Measurements from ENCODE around the gene CCL27. TPM values are rescaled to one million over a fixed set of nuclear protein-coding genes. Genes with fewer than 3 reads are reported as not detected.

Gene CCL27
- total and polyA plus RNA-seq, 2 of the 8 experiments (the other 6 are each of a cell fraction or from before 2014, with no cell fraction given): 0.42 TPM; not detected in 1

DNA sequence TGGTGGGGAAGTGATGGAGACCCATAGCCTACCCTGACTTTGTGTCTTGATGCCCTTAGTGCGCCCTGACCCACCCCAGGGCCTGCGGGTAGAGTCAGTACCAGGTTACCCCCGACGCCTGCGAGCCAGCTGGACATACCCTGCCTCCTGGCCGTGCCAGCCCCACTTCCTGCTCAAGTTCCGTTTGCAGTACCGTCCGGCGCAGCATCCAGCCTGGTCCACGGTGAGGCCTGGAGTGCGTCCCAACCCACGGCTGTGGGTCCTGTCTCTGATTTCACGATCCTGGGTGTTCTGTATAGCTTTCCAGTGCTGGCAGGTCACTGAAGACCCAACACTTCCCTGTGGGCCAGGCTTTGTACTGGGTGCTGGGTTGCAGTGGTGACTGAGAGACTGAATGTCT, 4.0 kb downstream of the CCL27 start:
- Histone ChIP-seq H3K23me2 (ENCODE audit: low read depth, low read length) (no peaks in the 10 kb centered on the region), H3K23ac (ENCODE audit: insufficient read length) (no peak overlapping the region), H2BK15ac (ENCODE audit: low read length) (no peak overlapping the region), H3K9ac (replicated peaks in 1 of 4; ENCODE audit: extremely low read depth in 1 of 4, low read depth in 3 of 4, low read length in 3 of 4) (no peak overlapping the region), H3K4me3 (ENCODE audit: extremely low read depth in 1 of 4, insufficient read depth in 2 of 4, low read depth in 3 of 4, low read length in 4 of 4) (no peak overlapping the region), H2AK5ac (ENCODE audit: low read depth, low read length) (no peak overlapping the region), H4K5ac (ENCODE audit: insufficient read length, low read depth, low read length) (no peak overlapping the region), H2AFZ (ENCODE audit: low read length) (no peak overlapping the region), H2BK5ac (ENCODE audit: low read depth, low read length) (no peak overlapping the region), H3K36me3 (ENCODE audit: control insufficient read depth in 2 of 4, insufficient read depth in 4 of 4, low read length in 3 of 4) (no peaks in the 10 kb centered on the region), H3K4me2 (ENCODE audit: insufficient read depth in 1 of 2, low read depth in 2 of 2, low read length in 2 of 2) (no peak overlapping the region), H3K56ac (replicated peaks; ENCODE audit: insufficient read length, low read depth, low read length) (no peak overlapping the region), H3K14ac (ENCODE audit: insufficient read length) (no peak overlapping the region), H2BK12ac (ENCODE audit: low read depth, low read length) (no peak overlapping the region), H4K20me1 (replicated peaks in 1 of 2; ENCODE audit: control insufficient read depth in 1 of 2, insufficient read depth in 2 of 2, low read length in 2 of 2) (no peaks in the 10 kb centered on the region), H2BK120ac (replicated peaks; ENCODE audit: low read depth, low read length) (no peak overlapping the region), H4K8ac (ENCODE audit: extremely low read depth, insufficient read depth, low read length) (no peak overlapping the region), H4K91ac (replicated peaks; ENCODE audit: insufficient read length, low read length) (no peak overlapping the region), H3K79me2 (ENCODE audit: control insufficient read depth in 1 of 2, insufficient read depth in 2 of 2, low read length in 2 of 2) (no peaks in the 10 kb centered on the region), H3K4ac (replicated peaks; ENCODE audit: insufficient read length, low read depth, low read length) (no peak overlapping the region), H3K18ac (ENCODE audit: extremely low read depth, low read length) (no peak overlapping the region), H3K9me3 (ENCODE audit: insufficient read depth in 2 of 2, low read depth in 1 of 2, low read length in 1 of 2) (no peaks in the 10 kb centered on the region), H3K4me1 (replicated peaks in 1 of 4; ENCODE audit: control insufficient read depth in 3 of 4, insufficient read depth in 4 of 4, low read length in 3 of 4) (peaks cover under 1 to 8% (median 4%) of the 10 kb centered on the region in 4 experiments; a peak in 6 of 7 replicates), H3K27me3 (replicated peaks in 1 of 4; ENCODE audit: control insufficient read depth in 3 of 4, extremely low read depth in 1 of 4, insufficient read depth in 3 of 4, low read length in 3 of 4) (no peaks in the 10 kb centered on the region; a peak in 1 of 7 replicates), H3K79me1 (ENCODE audit: low read depth, low read length) (no peaks in the 10 kb centered on the region), H2BK20ac (ENCODE audit: low read length) (no peak overlapping the region), H3K27ac (ENCODE audit: low read depth, low read length) (no peak overlapping the region)
- CTCF ChIA-PET (ENCODE audit: partially characterized antibody): interaction anchor here (1.0 to 15.2 kb wide), 3 partner anchors 17 to 57 kb away, joined by 3 to 277 read pairs (median 3); partner anchors contain the start of genes GALT and SIGMAR1
- no peak for TF ChIP-seq SIRT6 (IDR thresholded peaks at IDR 0.05; ENCODE audit: low read length)
- TF ChIP-seq SP1 (IDR thresholded peaks at IDR 0.05; ENCODE audit: low read depth, low read length): no peak
- no peak for TF ChIP-seq JUND (IDR thresholded peaks at IDR 0.05; ENCODE audit: low read length)
- TF ChIP-seq POLR2AphosphoS5 (IDR thresholded peaks at IDR 0.05; ENCODE audit: low read depth, low read length): no peak
- TF ChIP-seq RBBP5 (IDR thresholded peaks at IDR 0.05; ENCODE audit: borderline replicate concordance, low read depth, low read length): no peak
- TF ChIP-seq SRF (IDR thresholded peaks at IDR 0.05; ENCODE audit: low read depth, low read length): no peak
- TF ChIP-seq BCL11A (IDR thresholded peaks at IDR 0.05; ENCODE audit: low read depth in 2 of 2, low read length in 2 of 2): no peak
- WGBS, 2 experiments (ENCODE audit: extremely low coverage in 1 of 2, insufficient coverage in 1 of 2, insufficient read length in 1 of 2, insufficient replicate concordance in 2 of 2, low coverage in 1 of 2, low lambda C conversion rate in 2 of 2, missing lambda C conversion rate in 1 of 2): 89% methylated on average over 14 of the region's 14 CpGs; no CpG with 5 or more reads in 1 of the 2 experiments
- DNase-seq (ENCODE audit: low read depth in 1 of 2, low spot score in 2 of 2) (no peak), FAIRE-seq (no peak)
- POLR2A ChIA-PET (ENCODE audit: partially characterized antibody): interaction anchor here (7.7 to 12.8 kb wide), 2 partner anchors 9 to 24 kb away, joined by 92 to 127 read pairs; partner anchors contain the start of genes ARID3C, GALT, IL11RA and SIGMAR1

Measured in H1 (cell line).